Cardiac muscle cell (in vitro differentiated cells and primary cell): ENCODE results near the gene RALB. TPM values are rescaled to one million over a fixed set of nuclear protein-coding genes. Genes with fewer than 3 reads are reported as not detected.
A peak's percentile ranks its signal among the peaks of the same experiment; 100 is the strongest.

Experiments used
- DNase-seq, 2 donors: peaks; one replicate each; pipeline versions ENCODE4 v3.0.0 to v3.0.0-alpha.2; 2010 to 2017; ENCODE audit warnings: low read depth in 1 of 2, low spot score in 1 of 2
- H3K27ac ChIP-seq: fragments of 200-600 bp; sonication (generic); 2 replicates; pipeline ENCODE4 v1.5.1; 2016
- H3K27me3 ChIP-seq: fragments of 200-600 bp; sonication (generic); 2 replicates; pipeline ENCODE4 v1.6.0; 2016; ENCODE audit warnings: control low read depth
- H3K36me3 ChIP-seq: fragments of 200-600 bp; sonication (generic); 2 replicates; pipeline ENCODE4 v1.5.1; 2016; ENCODE audit warnings: control low read depth
- H3K4me1 ChIP-seq: fragments of 200-600 bp; sonication (generic); 2 replicates; pipeline ENCODE4 v1.8.1; 2017; ENCODE audit warnings: low read depth, mild to moderate bottlenecking, mixed run types
- H3K4me3 ChIP-seq: fragments of 200-600 bp; sonication (generic); 2 replicates; pipeline ENCODE4 v1.5.1; 2016; ENCODE audit warnings: mild to moderate bottlenecking
- H3K9me3 ChIP-seq: fragments of 200-600 bp; sonication (generic); 2 replicates; pipeline ENCODE4 v1.5.1; 2017; ENCODE audit warnings: low read depth, mild to moderate bottlenecking, control low read depth
- CTCF ChIP-seq: IDR thresholded peaks from 2 replicates; pipeline ENCODE4 v1.5.1; 2012; ENCODE audit warnings: low read depth, mild to moderate bottlenecking, low read length
- polyA plus RNA-seq: library from polyadenylated mRNA; unstranded; fragments of >200 nt; fragmentation: Nextera tagmentation; extraction: Ambion mirVana; gene quantifications from 2 replicates; pipeline ENCODE4 v1.2.1, GENCODE V29; 2016
- total RNA-seq: library from RNA; depleted of rRNA; stranded (reverse); fragments of >200 nt; gene quantifications from 2 replicates; pipeline ENCODE4 v1.2.3, GENCODE V29; 2016

The RALB gene
- total and polyA plus RNA-seq, 2 experiments from 2014 or later = 26.5 to 50.8 TPM

GRCh38 chr2:120290737-120291136, 38.1 kb downstream of the RALB start:
- Histone ChIP-seq H3K9me3 (no peaks in the 10 kb centered on the region), H3K27me3 (no peaks in the 10 kb centered on the region), H3K36me3 (peaks cover 4% of the 10 kb centered on the region), H3K4me3 (no peak overlapping the region), H3K4me1 (peaks cover 14% of the 10 kb centered on the region), H3K27ac (no peak overlapping the region)
- peak in 1 of 2 donors; percentile 11 for DNase-seq
- no peak for TF ChIP-seq CTCF

- peaks cover 4% of the 10 kb centered on the region for H3K36me3 ChIP-seq
- peaks cover 14% of the 10 kb centered on the region for H3K4me1 ChIP-seq
- H3K27ac ChIP-seq = no peak overlapping the region
- H3K4me3 ChIP-seq = no peak overlapping the region
- DNase-seq = peak in 1 of 2 donors; percentile 55
- H3K9me3 ChIP-seq = no peaks in the 10 kb centered on the region
- no peak for TF ChIP-seq CTCF
- no peaks in the 10 kb centered on the region for H3K27me3 ChIP-seq
These were observed 39.0 kb downstream of the RALB start for GRCh38 chr2:120291401-120292311.

- H3K27ac ChIP-seq = no peak overlapping the region
- peaks cover 14% of the 10 kb centered on the region for H3K4me1 ChIP-seq
- TF ChIP-seq CTCF = no peak
- no peaks in the 10 kb centered on the region for H3K27me3 ChIP-seq
- no peaks in the 10 kb centered on the region for H3K9me3 ChIP-seq
- H3K4me3 ChIP-seq = no peak overlapping the region
- peak in 1 of 2 donors; percentile 8 for DNase-seq
- H3K36me3 ChIP-seq = peaks cover 4% of the 10 kb centered on the region
These were observed 40.7 kb downstream of the RALB start for GRCh38 chr2:120293096-120294007.

- Histone ChIP-seq H3K4me3 (no peak overlapping the region), H3K36me3 (peaks cover 4% of the 10 kb centered on the region), H3K4me1 (peaks cover 14% of the 10 kb centered on the region), H3K9me3 (no peaks in the 10 kb centered on the region), H3K27ac (no peak overlapping the region), H3K27me3 (no peaks in the 10 kb centered on the region)
- TF ChIP-seq CTCF = no peak
- DNase-seq = peak in 1 of 2 donors; percentile 17
These were observed 41.3 kb downstream of the RALB start for GRCh38 chr2:120294008-120294340.

- H3K27ac ChIP-seq = no peak overlapping the region
These were observed 45.7 kb downstream of the RALB start for GRCh38 chr2:120298173-120298835.

More at GRCh38 chr2:120298173-120298835, 45.7 kb downstream of the RALB start:
- no peak for TF ChIP-seq CTCF
- DNase-seq = peak in 1 of 2 donors; percentile 73
- no peaks in the 10 kb centered on the region for H3K9me3 ChIP-seq
- H3K4me1 ChIP-seq = peaks cover 8% of the 10 kb centered on the region
- H3K4me3 ChIP-seq = no peak overlapping the region
- peaks cover 4% of the 10 kb centered on the region for H3K36me3 ChIP-seq
- H3K27me3 ChIP-seq = no peaks in the 10 kb centered on the region
